Epithelial cell of prostate (primary cell): ENCODE measurements around the gene PNMA8C.
"Not testable (repeated sequence)": the region's sequence is repeated elsewhere in the genome, so short reads cannot be mapped to it uniquely, and the experiment has no call there.

Experiments used
- DNase-seq: peaks from one replicate; pipeline ENCODE4 v3.0.0-alpha.2; 2011; ENCODE audit warnings: low read depth, low spot score
- H3K27ac ChIP-seq: fragments of 450-650 bp; 2 replicates; pipeline ENCODE4 v1.5.1; 2017; ENCODE audit warnings: mild to moderate bottlenecking

PNMA8C gene

DNA sequence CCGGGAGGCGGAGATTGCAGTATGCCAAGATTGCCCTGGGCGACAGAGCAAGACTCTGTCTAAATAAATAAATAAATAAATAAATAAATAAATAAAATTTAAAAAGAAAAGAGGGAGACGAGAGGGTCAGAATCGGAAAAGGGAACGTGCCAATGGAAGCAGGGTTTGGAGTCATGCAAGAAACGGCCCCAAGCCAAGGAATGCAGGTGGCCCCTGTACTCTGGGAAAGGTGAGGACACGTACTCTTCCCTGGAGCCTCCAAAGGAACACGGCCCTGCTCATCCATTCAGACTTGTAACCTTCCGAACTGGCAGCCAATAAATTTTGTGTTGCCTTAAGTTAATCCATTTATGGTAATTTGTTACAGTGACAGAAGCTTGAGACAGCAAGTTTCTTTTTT is 19.9 kb upstream of the PNMA8C start:
- DNase-seq = no peak
- no peak overlapping the region for H3K27ac ChIP-seq

GRCh38 chr19:46447824-46448223 is 19.1 kb upstream of the PNMA8C start:
- no peak for DNase-seq

DNA sequence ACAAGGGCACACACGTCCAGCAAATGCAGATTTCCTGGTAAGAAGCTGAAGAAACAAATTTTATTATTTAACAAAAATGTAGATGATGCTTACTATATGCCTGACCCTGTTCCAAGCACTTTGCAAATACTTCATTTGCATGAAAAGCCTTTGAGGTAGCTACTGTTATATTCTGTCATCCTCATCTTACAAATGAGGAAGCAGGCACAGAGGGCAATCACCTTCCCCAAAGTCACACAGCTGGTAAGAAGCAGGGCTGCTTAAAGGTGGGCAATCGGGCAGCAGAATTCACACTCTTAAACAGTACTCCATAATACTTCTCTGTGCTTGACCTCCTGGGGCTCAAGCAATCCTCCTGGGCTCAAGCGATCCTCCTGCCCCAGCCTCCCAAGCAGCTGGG is 18.3 kb upstream of the PNMA8C start:
- H3K27ac ChIP-seq = no peak overlapping the region
- no peak for DNase-seq

More at GRCh38 chr19:46447824-46448223, 19.1 kb upstream of the PNMA8C start:
- H3K27ac ChIP-seq = no peak overlapping the region

DNA sequence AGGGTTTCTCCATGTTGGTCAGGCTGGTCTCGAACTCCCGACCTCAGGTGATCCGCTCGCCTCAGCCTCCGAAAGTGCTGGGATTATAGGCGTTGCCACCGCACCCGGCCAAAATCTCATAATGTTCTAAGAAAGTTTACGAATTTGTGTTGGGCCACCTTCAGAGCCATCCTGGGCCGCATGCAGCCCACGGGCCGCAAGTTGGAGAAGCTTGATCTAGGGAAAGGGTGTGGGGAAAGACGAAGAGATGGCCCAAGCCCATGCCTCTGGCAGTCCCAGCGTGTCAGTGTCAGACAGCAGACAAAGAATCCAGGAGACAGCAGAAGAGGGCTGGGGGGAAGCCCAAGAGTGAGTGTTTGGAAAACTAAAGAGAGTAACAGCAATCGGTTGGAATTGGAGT is 17.3 kb upstream of the PNMA8C start:
- DNase-seq = no peak
- H3K27ac ChIP-seq = no peak overlapping the region

GRCh38 chr19:46442808-46443450 is 14.2 kb upstream of the PNMA8C start:
- H3K27ac ChIP-seq = no peak overlapping the region
- DNase-seq = no peak

DNA sequence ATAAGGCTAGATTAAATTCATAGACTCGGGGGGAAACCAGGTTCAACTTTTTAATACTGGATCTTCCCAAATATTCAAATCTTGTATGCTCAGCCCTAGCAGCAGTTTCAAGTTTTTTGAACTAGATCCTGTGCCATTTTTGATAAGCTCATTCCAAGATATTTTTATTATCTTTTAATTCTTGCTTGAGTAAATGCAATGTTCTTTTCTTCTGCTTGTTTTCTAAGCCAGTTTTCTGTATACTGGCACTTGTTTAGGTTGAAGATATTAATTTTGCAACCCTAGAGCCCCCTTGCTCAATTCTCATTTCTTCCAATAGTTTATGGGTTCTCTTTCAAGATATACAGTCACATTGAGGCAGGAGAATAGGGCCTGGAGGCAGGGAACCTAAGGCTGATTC is 13.1 kb upstream of the PNMA8C start:
- no peak overlapping the region for H3K27ac ChIP-seq
- DNase-seq = no peak

GRCh38 chr19:46435689-46436088 is 7.0 kb upstream of the PNMA8C start:
- not testable (repeated sequence) for DNase-seq, H3K27ac ChIP-seq

- no peak for DNase-seq
- no peak overlapping the region for H3K27ac ChIP-seq
Observed at GRCh38 chr19:46435009-46435408, 6.3 kb upstream of the PNMA8C start.

GRCh38 chr19:46433470-46433869 is 4.7 kb upstream of the PNMA8C start:
- not testable (repeated sequence) for H3K27ac ChIP-seq, DNase-seq

DNA sequence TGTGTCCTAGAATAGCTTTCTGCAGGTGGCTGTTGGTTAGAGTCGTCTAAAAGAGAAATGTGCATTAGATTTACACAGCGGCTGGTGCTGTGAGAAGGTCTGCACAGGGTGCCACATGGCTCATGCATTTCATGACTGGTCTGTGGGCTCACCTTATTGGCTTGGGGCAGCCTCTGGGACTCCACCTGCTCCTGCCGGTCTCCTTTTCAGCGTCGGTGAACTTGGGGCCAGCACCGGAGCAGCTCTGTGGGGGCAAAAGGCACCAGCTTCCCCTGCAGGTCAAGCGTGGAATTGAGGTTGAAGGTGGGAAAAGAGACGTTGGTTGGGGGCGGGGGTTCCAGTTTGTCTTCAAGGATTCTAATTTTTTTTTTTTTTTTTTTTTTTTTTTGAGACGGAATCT is 3.1 kb upstream of the PNMA8C start:
- no peak for DNase-seq
- no peak overlapping the region for H3K27ac ChIP-seq

DNA sequence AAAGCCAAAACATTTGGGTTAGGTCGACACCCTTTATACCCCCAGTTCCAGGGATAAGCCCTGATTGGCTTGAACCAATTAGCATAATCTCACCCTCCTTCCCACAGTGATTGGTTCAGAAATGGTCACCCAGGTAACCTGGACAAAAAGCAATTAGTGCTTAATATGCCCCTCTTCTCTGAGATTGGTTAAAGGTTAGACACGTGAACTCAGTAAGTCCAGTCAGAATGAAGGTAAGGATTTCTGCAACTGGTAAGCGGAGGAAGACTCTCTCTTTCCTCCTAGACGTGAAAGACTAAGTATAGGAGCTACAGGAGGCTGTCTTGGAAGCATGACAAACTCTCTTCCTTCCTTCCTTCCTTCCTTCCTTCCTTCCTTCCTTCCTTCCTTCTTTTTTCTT is 1.3 kb upstream of the PNMA8C start:
- no peak for DNase-seq
- H3K27ac ChIP-seq = no peak overlapping the region

- H3K27ac ChIP-seq = no peak overlapping the region
- no peak for DNase-seq
Observed at GRCh38 chr19:46427518-46428045, 1.2 kb downstream of the PNMA8C start.

GRCh38 chr19:46426506-46427162 is 2.1 kb downstream of the PNMA8C start:
- no peak overlapping the region for H3K27ac ChIP-seq
- DNase-seq = no peak

DNA sequence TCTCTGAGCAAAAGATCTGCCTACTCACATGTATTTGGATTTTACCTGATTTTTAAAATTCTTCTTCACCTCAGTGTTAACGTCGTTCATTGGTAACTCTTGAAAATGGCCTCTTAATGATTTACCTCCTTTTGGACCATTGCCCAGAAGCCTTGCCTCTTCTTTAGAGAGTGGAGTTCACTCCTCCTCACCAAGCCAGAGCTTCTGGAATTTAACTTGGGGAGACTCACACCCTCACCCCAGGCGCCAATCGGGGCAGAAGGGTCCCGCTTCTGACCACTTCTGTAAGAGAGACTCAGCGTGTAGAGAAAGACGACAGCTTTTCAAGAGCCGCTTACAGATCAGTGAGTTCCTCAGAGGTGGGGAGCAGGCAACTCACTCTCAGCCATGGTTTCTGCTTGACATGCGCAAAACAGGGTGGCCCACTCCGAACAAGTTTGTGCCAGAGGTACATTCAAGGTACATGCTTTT is 2.7 kb downstream of the PNMA8C start:
- DNase-seq = no peak
- no peak overlapping the region for H3K27ac ChIP-seq

DNA sequence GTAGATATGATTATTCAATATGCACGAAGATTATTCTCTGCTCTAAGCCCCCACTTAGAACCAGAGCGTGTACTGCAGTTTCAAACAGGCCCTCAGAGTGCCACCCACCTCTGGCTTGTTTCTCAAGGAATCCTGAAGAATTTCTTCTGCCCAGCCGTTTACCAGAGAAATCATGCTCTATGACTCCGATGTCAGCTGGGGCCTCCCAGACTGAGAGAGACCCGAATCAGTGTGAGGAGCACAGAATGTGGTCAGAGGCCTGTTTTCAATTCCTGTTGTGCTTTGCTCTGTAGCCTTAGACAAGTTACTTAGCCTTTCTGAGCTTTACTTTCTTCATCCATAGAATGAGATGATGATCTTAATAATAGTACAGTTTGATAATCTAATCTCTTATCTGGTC is 5.5 kb downstream of the PNMA8C start:
- H3K27ac ChIP-seq = no peak overlapping the region
- no peak for DNase-seq

DNA sequence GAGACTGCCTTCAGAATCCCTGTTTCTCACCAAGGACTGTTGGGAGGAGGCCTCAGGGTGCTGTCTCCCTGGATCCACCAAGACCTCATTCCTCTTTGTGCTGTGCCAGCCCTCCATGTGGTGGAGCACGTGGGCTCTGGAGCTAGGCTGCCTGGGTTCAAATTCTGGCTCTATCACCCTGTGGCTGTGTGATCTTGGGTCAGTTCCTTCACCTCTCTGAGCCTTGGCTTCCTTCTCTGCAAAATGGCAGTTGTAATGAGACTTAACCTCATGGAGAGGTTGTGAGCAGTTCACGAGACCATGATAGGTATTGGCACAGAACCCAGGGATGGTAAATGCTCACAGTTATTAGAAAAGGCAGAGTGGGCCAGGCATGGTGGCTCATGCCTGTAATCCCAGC is 6.4 kb downstream of the PNMA8C start:
- no peak overlapping the region for H3K27ac ChIP-seq
- no peak for DNase-seq

- no peak for DNase-seq
Observed at GRCh38 chr19:46420056-46420455, 8.7 kb downstream of the PNMA8C start.

GRCh38 chr19:46415804-46416709 is 12.7 kb downstream of the PNMA8C start:
- not testable (repeated sequence) for H3K27ac ChIP-seq

More at GRCh38 chr19:46420056-46420455, 8.7 kb downstream of the PNMA8C start:
- no peak overlapping the region for H3K27ac ChIP-seq

DNA sequence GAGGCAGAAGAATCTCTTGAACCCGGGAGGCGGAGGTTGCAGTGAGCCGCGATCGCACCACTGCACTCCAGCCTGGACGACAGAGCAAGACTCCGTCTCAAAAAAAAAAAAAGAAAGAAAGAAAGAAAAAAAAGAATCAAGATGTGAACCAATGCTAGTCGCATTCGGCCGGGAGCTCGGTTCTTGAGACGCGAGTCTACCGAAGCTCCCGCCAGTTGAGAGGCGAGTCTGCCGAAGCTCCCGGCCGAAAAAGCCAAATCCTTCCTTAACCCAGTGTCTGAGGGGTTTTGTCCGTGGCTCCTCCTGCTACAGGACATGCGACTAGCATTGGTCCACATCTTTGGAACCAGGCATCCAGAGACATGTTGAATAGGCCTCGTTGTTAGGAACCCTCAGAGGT is 13.8 kb downstream of the PNMA8C start:
- DNase-seq, H3K27ac ChIP-seq: not testable (repeated sequence)

More at GRCh38 chr19:46415804-46416709, 12.7 kb downstream of the PNMA8C start:
- not testable (repeated sequence) for DNase-seq

GRCh38 chr19:46413262-46414031 is 15.3 kb downstream of the PNMA8C start, which contains the start of gene CCDC8:
CCDC8 (minus strand) TSS chr19:46413564; CDS start chr19:46412810, 754 bp downstream.
- peak; percentile 22 for DNase-seq

More at GRCh38 chr19:46413262-46414031, 15.3 kb downstream of the PNMA8C start, which contains the start of gene CCDC8:
- peak within 1 kb of the TSS; percentile 37 for H3K27ac ChIP-seq
